H9 (cell line): ENCODE measurements around the gene CEP162. TPM values are rescaled to one million over a fixed set of nuclear protein-coding genes. Genes with fewer than 3 reads are reported as not detected.

ENCODE experiments used
- DNase-seq: peaks from one replicate; pipeline ENCODE4 v3.0.0-alpha.2; 2017
- H2AFZ ChIP-seq: one replicate; pipeline ENCODE4 v1.6.1; 2013; ENCODE audit warnings: mild to moderate bottlenecking, low read length, control low read depth, moderate library complexity
- H2AK5ac ChIP-seq: 2 replicates; pipeline ENCODE4 v1.6.1; 2013; ENCODE audit warnings: low read length, control low read depth, mixed read lengths; ENCODE audit not compliant: insufficient read length
- H2BK120ac ChIP-seq: one replicate; pipeline ENCODE4 v1.6.1; 2013; ENCODE audit warnings: low read depth, mild to moderate bottlenecking, low read length, control low read depth, inconsistent platforms; ENCODE audit not compliant: poor library complexity, severe bottlenecking
- H2BK12ac ChIP-seq: 2 replicates; pipeline ENCODE4 v1.6.1; 2013; ENCODE audit warnings: low read length, control low read depth, mixed read lengths, low read depth; ENCODE audit not compliant: insufficient read length
- H2BK15ac ChIP-seq: 2 replicates; pipeline ENCODE4 v1.6.1; 2013; ENCODE audit warnings: low read depth, low read length, control low read depth
- H2BK20ac ChIP-seq: one replicate; pipeline ENCODE4 v1.6.1; 2013; ENCODE audit warnings: low read depth, mild to moderate bottlenecking, low read length, control low read depth, inconsistent platforms; ENCODE audit not compliant: poor library complexity, severe bottlenecking
- H2BK5ac ChIP-seq: 2 replicates; pipeline ENCODE4 v1.6.1; 2013; ENCODE audit warnings: low read length, control low read depth, mixed read lengths; ENCODE audit not compliant: insufficient read length
- H3K14ac ChIP-seq: 2 replicates; pipeline ENCODE4 v1.6.1; 2013; ENCODE audit warnings: low read length, control low read depth; ENCODE audit not compliant: insufficient read depth
- H3K18ac ChIP-seq: 2 replicates; pipeline ENCODE4 v1.6.1; 2013; ENCODE audit warnings: low read depth, mild to moderate bottlenecking, mixed read lengths, low read length, control low read depth; ENCODE audit not compliant: insufficient read length
- H3K23ac ChIP-seq: 2 replicates; pipeline ENCODE4 v1.6.1; 2013; ENCODE audit warnings: low read length, control low read depth, mixed read lengths, low read depth; ENCODE audit not compliant: insufficient read length
- H3K23me2 ChIP-seq: 2 replicates; pipeline ENCODE4 v1.6.1; 2013; ENCODE audit warnings: low read depth, mild to moderate bottlenecking, mixed read lengths, low read length, control low read depth; ENCODE audit not compliant: insufficient read length, poor library complexity, severe bottlenecking
- H3K27ac ChIP-seq: 2 replicates; pipeline ENCODE4 v1.5.1; 2013; ENCODE audit warnings: low read length, control low read depth, mixed read lengths, low read depth; ENCODE audit not compliant: insufficient read length
- H3K27me3 ChIP-seq: 2 replicates; pipeline ENCODE4 v1.6.1; 2013; ENCODE audit warnings: low read length, control low read depth, inconsistent platforms; ENCODE audit not compliant: insufficient read depth
- H3K4ac ChIP-seq: 2 replicates; pipeline ENCODE4 v1.6.1; 2013; ENCODE audit warnings: low read depth, mild to moderate bottlenecking, control low read depth, inconsistent platforms, low read length, moderate library complexity
- H3K4me1 ChIP-seq: 2 replicates; pipeline ENCODE4 v1.6.1; 2013; ENCODE audit warnings: low read length, control low read depth, inconsistent platforms; ENCODE audit not compliant: insufficient read depth
- H3K4me2 ChIP-seq: 2 replicates; pipeline ENCODE4 v1.6.1; 2013; ENCODE audit warnings: low read length, control low read depth, mixed read lengths; ENCODE audit not compliant: insufficient read length, insufficient read depth
- H3K56ac ChIP-seq: 2 replicates; pipeline ENCODE4 v1.6.1; 2013; ENCODE audit warnings: low read depth, mild to moderate bottlenecking, mixed read lengths, low read length, control low read depth; ENCODE audit not compliant: insufficient read length
- H3K79me1 ChIP-seq: 2 replicates; pipeline ENCODE4 v1.6.1; 2013; ENCODE audit warnings: low read depth, mild to moderate bottlenecking, moderate library complexity, low read length, control low read depth, inconsistent platforms; ENCODE audit not compliant: insufficient read depth, poor library complexity, severe bottlenecking
- H3K79me2 ChIP-seq: 2 replicates; pipeline ENCODE4 v1.6.1; 2013; ENCODE audit warnings: low read length, control low read depth, inconsistent platforms; ENCODE audit not compliant: insufficient read depth
- H3K9ac ChIP-seq: 2 replicates; pipeline ENCODE4 v1.6.1; 2013; ENCODE audit warnings: low read length, control low read depth, mixed read lengths; ENCODE audit not compliant: insufficient read length; ENCODE audit errors: extremely low read depth
- H3K9me3 ChIP-seq: one replicate; pipeline ENCODE4 v1.6.1; 2013; ENCODE audit warnings: low read depth, low read length, inconsistent platforms; ENCODE audit not compliant: control insufficient read depth
- H3T11ph ChIP-seq: one replicate; pipeline ENCODE4 v1.6.1; 2013; ENCODE audit warnings: mild to moderate bottlenecking, low read length, control low read depth, inconsistent platforms
- H4K20me1 ChIP-seq: one replicate; pipeline ENCODE4 v1.6.1; 2013; ENCODE audit not compliant: control insufficient read depth, insufficient read length, insufficient read depth
- H4K5ac ChIP-seq: 2 replicates; pipeline ENCODE4 v1.6.1; 2013; ENCODE audit warnings: low read depth, mild to moderate bottlenecking, mixed read lengths, low read length, control low read depth; ENCODE audit not compliant: insufficient read length
- H4K8ac ChIP-seq: replicated peaks from 2 replicates; pipeline ENCODE4 v1.6.1; 2013; ENCODE audit warnings: low read length, control low read depth, mixed read lengths, low read depth; ENCODE audit not compliant: insufficient read length
- H4K91ac ChIP-seq: 2 replicates; pipeline ENCODE4 v1.6.1; 2013; ENCODE audit warnings: low read depth, mild to moderate bottlenecking, moderate library complexity, mixed read lengths, low read length, control low read depth; ENCODE audit not compliant: insufficient read length
- H3K27ac Mint-ChIP-seq, 3 experiments: 2 replicates in 2 of 3; 3 replicates in 1 of 3; pipeline ENCODE4 v1.8.0; 2020 to 2021; ENCODE audit warnings: mixed read lengths in 3 of 3, mild to moderate bottlenecking in 1 of 3, moderate library complexity in 1 of 3
- H3K27me3 Mint-ChIP-seq: 2 replicates; pipeline ENCODE4 v1.8.0; 2021; ENCODE audit warnings: low read depth, mild to moderate bottlenecking, moderate library complexity, mixed read lengths
- H3K36me3 Mint-ChIP-seq, 3 experiments: 2 replicates in 2 of 3; 3 replicates in 1 of 3; pipeline ENCODE4 v1.8.0; 2020 to 2021; ENCODE audit warnings: low read depth in 3 of 3, mixed read lengths in 3 of 3; ENCODE audit not compliant: insufficient read depth in 1 of 3
- H3K4me1 Mint-ChIP-seq, 2 experiments: 2 replicates each; pipeline ENCODE4 v1.8.0; 2020; ENCODE audit warnings: mixed read lengths in 2 of 2
- H3K4me3 Mint-ChIP-seq, 2 experiments: 2 replicates in 1 of 2; 3 replicates in 1 of 2; pipeline ENCODE4 v1.8.0; 2020 to 2021; ENCODE audit warnings: mild to moderate bottlenecking in 2 of 2, mixed read lengths in 2 of 2, moderate library complexity in 1 of 2
- H3K9me3 Mint-ChIP-seq, 2 experiments: 2 replicates in 1 of 2; 3 replicates in 1 of 2; pipeline ENCODE4 v1.8.0; 2020; ENCODE audit warnings: mild to moderate bottlenecking in 2 of 2, mixed read lengths in 2 of 2, moderate library complexity in 1 of 2
- CTCF ChIP-seq: fragments of 200-600 bp; sonication (generic); conservative IDR thresholded peaks from 3 replicates; pipeline ENCODE4 v1.8.0; 2021; ENCODE audit warnings: antibody characterized with exemption, mild to moderate bottlenecking
- WGBS: extraction: QIAGEN DNeasy Blood & Tissue Kit; methylation state at CpG from one replicate; pipeline ENCODE4 v1.1.7; 2013; ENCODE audit warnings: missing lambda C conversion rate, low lambda C conversion rate, mixed read lengths; ENCODE audit not compliant: insufficient read length; ENCODE audit errors: extremely low coverage; 5-methylcytosine and 5-hydroxymethylcytosine counted together
- total RNA-seq: library from RNA; stranded (reverse); gene quantifications from 2 replicates; pipeline ENCODE4 v1.2.1, GENCODE V29; 2021

CEP162 gene
- total RNA-seq, 1 experiment from 2014 or later: 11.5 TPM

DNA sequence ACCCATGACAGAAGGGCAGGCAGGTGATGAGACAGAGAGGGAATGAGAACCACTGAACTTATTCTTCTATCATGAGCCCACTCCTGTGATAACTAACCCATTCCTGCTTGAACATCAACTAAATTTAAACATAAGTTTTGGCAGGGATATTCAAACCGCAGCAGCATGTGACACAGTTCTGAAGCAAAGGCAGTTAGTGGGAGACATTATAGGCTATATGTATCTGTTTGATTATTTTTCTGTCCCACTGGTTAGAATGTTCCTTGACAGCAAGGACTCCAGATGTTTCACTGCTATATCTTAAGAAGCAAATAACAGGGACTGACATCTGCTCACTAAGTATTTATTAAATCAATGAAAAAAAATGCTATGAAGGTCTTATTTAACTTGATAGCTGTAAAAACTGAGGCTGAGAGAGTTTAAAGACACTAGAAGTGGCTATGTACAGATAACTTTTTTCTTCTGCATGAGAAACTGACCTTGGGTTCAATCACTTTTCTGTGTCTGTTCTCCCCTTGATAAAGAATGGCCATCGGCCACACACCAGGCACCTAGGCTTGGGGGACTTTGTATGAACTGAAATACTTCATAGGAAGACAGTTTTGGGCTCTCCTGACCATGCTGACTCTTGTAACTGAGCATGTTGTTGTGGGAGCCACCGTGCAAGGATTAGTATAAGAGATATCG lies 90.9 kb downstream of the CEP162 start:
- Histone ChIP-seq H3K79me2 (no peaks in the 10 kb centered on the region), H4K91ac (no peak overlapping the region), H3K9ac (no peak overlapping the region), H2BK120ac (no peak overlapping the region), H3K4ac (no peak overlapping the region), H2AK5ac (no peak overlapping the region), H3K4me1 (no peaks in the 10 kb centered on the region), H4K5ac (no peak overlapping the region), H2BK15ac (no peak overlapping the region), H2BK12ac (no peak overlapping the region), H3K56ac (no peak overlapping the region), H3T11ph (no peak overlapping the region), H3K23me2 (no peaks in the 10 kb centered on the region), H3K14ac (no peak overlapping the region), H3K27ac (no peak overlapping the region), H2BK20ac (no peak overlapping the region), H3K9me3 (no peaks in the 10 kb centered on the region), H3K79me1 (no peaks in the 10 kb centered on the region), H2BK5ac (no peak overlapping the region), H2AFZ (no peak overlapping the region), H4K8ac (no peak overlapping the region), H4K20me1 (no peaks in the 10 kb centered on the region), H3K4me2 (no peak overlapping the region), H3K27me3 (no peaks in the 10 kb centered on the region), H3K18ac (no peak overlapping the region), H3K23ac (no peak overlapping the region)
- Mint-ChIP-seq H3K9me3 (peaks cover 25 to 29% of the 10 kb centered on the region in 2 experiments), H3K36me3 (peaks cover 28 to 38% (median 34%) of the 10 kb centered on the region in 3 experiments), H3K4me3 (no peak overlapping the region), H3K27me3 (peaks cover 2% of the 10 kb centered on the region; the same call in 1 of the 2 replicates), H3K27ac (0 out of 7 replicates have a peak overlapping the region, but pooled peaks of 1 of the 3 experiments have one; percentile 52), H3K4me1 (peaks cover 2 to 11% of the 10 kb centered on the region in 2 experiments; a peak in 3 of 4 replicates)
- DNase-seq: no peak
- no peak for TF ChIP-seq CTCF
- WGBS: no CpG with 5 or more reads among the region's 4 CpGs
